ENCODE data around the gene MMEL1. TPM values are rescaled to one million over a fixed set of nuclear protein-coding genes. Genes with fewer than 3 reads are reported as not detected.

The MMEL1 gene
- total RNA-seq, 6 experiments from 2014 or later, result not detected

- no peak overlapping the region for H3K4me3 Mint-ChIP-seq
- DNase-seq, result no peak
- TF ChIP-seq, protein P1, sequence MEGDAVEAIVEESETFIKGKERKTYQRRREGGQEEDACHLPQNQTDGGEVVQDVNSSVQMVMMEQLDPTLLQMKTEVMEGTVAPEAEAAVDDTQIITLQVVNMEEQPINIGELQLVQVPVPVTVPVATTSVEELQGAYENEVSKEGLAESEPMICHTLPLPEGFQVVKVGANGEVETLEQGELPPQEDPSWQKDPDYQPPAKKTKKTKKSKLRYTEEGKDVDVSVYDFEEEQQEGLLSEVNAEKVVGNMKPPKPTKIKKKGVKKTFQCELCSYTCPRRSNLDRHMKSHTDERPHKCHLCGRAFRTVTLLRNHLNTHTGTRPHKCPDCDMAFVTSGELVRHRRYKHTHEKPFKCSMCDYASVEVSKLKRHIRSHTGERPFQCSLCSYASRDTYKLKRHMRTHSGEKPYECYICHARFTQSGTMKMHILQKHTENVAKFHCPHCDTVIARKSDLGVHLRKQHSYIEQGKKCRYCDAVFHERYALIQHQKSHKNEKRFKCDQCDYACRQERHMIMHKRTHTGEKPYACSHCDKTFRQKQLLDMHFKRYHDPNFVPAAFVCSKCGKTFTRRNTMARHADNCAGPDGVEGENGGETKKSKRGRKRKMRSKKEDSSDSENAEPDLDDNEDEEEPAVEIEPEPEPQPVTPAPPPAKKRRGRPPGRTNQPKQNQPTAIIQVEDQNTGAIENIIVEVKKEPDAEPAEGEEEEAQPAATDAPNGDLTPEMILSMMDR (IDR thresholded peaks at IDR 0.05), result no peak
- H3K27ac Mint-ChIP-seq, result no peak overlapping the region
- H3K36me3 Mint-ChIP-seq (ENCODE audit: low read depth), result peaks cover 14% of the 10 kb centered on the region; the same call in 1 of the 2 replicates
- H3K27me3 Mint-ChIP-seq (ENCODE audit: insufficient read depth), result peaks cover 13% of the 10 kb centered on the region
- H3K9me3 Mint-ChIP-seq, result peaks cover 25% of the 10 kb centered on the region
- H3K4me1 Mint-ChIP-seq (ENCODE audit: low read depth), result no peaks in the 10 kb centered on the region
Observed at GRCh38 chr1:2631136-2632050, 1.4 kb downstream of the MMEL1 start.

DNA sequence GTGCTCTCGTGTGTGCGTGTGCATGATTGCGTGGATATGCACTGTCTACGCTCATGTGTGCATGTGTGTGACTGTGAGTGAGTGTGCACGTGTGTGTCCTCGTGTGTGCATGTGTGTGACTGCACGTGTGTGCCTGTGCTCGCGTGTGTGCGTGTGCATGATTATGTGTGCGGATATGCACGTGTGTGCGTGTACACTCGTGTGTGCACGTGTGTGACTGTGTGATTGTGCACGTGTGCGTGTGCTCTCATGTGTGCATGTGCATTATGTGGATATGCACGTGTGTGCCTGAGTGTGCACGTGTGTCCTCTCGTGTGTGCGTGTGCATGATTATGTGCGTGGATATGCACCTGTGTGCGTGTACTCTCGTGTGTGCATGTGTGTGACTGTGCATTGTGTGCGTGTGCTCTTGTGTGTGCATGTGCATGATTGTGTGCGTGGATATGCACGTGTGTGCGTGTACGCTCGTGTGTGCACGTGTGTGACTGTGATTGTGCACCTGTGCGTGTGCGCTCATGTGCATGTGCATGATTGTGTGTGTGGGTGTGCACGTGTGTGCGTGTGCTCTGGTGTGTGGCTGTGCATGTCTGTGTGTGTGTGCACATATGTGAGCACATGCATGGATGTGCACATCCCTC is 2.2 kb downstream of the MMEL1 start:
- no peak overlapping the region for H3K4me3 Mint-ChIP-seq
- peaks cover 19% of the 10 kb centered on the region for H3K27me3 Mint-ChIP-seq (ENCODE audit: insufficient read depth)
- TF ChIP-seq, protein P1 (IDR thresholded peaks at IDR 0.05), result no peak
- peaks cover 10% of the 10 kb centered on the region; the same call in 1 of the 2 replicates for H3K36me3 Mint-ChIP-seq (ENCODE audit: low read depth)
- peaks cover 19% of the 10 kb centered on the region for H3K9me3 Mint-ChIP-seq
- H3K27ac Mint-ChIP-seq, result no peak overlapping the region
- no peak for DNase-seq
- no peaks in the 10 kb centered on the region for H3K4me1 Mint-ChIP-seq (ENCODE audit: low read depth)

DNA sequence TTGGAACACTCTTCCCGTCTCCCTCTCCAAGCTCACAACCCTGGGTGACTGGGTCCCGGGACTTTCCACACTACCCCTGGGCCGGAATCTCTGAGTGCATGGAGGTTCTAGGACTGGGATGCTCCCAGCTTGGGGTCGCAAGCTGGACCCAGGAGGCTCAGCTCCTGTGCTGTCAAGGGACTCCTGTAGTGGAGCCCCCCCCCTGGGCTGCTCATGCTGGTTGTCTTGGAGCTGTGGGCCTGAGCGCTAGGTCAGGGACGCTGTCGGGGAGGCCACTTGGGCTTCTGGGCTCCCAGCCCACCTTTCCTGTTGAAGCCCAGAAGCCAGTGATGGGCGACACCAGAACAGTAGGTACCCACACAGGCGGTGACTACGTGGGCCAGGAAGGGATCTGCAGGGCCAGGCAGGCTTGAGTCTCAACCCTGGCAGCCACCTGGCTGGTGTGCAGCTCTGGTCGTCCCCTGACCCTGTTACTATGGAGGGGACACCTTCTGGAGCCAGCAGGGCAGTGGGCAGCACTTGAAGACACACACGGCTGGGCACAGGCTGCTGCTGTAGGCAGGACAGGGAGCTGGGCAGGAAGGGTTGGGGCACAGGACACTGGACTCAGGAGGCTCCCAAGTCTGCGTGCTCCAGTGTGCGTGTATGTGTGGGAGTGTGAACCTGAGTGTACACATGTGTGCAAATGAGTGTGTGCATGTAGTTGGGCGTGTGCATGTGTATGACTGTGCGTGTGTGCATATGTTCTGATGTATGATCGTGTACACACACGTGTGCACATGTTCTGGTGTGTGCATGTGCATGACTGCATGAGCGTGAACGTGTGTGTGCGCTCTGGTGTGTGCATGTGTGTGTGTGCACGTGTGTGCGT is 3.0 kb downstream of the MMEL1 start:
- Mint-ChIP-seq H3K4me3 (no peak overlapping the region), H3K36me3 (ENCODE audit: low read depth) (peaks cover 10% of the 10 kb centered on the region; the same call in 1 of the 2 replicates), H3K4me1 (ENCODE audit: low read depth) (no peaks in the 10 kb centered on the region), H3K27ac (no peak overlapping the region), H3K9me3 (peaks cover 19% of the 10 kb centered on the region), H3K27me3 (ENCODE audit: insufficient read depth) (peaks cover 18% of the 10 kb centered on the region)
- no peak for DNase-seq
- TF ChIP-seq, protein P1 (IDR thresholded peaks at IDR 0.05), result no peak

DNA sequence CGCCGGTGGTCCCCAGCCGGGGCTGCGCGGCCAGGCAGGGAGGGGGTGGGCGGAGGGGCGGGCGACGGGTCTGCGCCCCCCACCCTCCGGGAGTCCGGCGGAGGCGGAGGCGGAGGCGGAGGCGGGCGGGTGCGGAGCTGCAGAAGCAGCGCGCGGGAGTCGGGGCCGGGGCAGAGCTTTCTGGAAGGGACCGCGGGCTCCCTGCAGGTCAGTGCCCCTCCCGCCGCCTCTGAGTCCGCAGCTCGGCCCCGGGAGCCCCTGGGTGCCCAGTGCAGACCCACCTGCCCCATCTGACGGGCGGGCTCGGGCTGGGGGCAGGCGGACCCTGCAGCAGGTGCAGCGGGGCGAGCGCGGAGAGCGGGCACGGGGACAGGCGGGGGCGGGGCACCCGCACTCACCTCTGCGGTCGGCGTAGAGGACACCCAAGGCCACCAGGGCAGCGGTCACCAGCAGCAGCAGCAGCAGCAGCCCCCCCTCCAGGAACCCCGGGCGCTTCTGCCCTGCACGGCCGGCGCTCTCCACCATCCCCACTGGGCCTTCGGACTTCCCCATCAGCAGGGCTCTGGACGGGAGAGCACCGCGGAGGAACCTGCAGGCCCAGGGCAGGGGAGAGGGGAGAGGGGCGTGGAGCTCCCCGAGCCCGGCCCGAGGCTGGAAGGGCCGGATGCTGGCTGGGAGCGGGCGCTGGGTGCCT is 3.7 kb downstream of the MMEL1 start:
- Mint-ChIP-seq H3K4me3 (no peak overlapping the region), H3K36me3 (ENCODE audit: low read depth) (peaks cover 10% of the 10 kb centered on the region; the same call in 1 of the 2 replicates), H3K9me3 (peaks cover 19% of the 10 kb centered on the region), H3K27ac (no peak overlapping the region), H3K4me1 (ENCODE audit: low read depth) (no peaks in the 10 kb centered on the region), H3K27me3 (ENCODE audit: insufficient read depth) (peaks cover 23% of the 10 kb centered on the region)
- TF ChIP-seq, protein P1 (IDR thresholded peaks at IDR 0.05), result no peak
- DNase-seq, result no peak

All from HFFc6 (cell line).